HAP-1 (cell line): ENCODE data around the gene S100A9.
"Not testable (repeated sequence)": the region's sequence is repeated elsewhere in the genome, so short reads cannot be mapped to it uniquely, and the experiment has no call there.

ENCODE experiments used
- DNase-seq, 2 experiments: peaks; one replicate each; pipeline ENCODE4 v3.0.0-alpha.2; 2016 to 2020; ENCODE audit warnings: low spot score in 2 of 2
- H3K27me3 ChIP-seq: fragments of 250-450 bp; sonication (Bioruptor Pico); 2 replicates; pipeline ENCODE4 v1.5.1; 2020; ENCODE audit warnings: low read depth, mild to moderate bottlenecking, moderate library complexity
- H3K36me3 ChIP-seq: fragments of 250-450 bp; sonication (Bioruptor Pico); replicated peaks from 2 replicates; pipeline ENCODE4 v1.5.1; 2020; ENCODE audit warnings: mild to moderate bottlenecking
- H3K4me1 ChIP-seq: fragments of 250-450 bp; sonication (Bioruptor Pico); 2 replicates; pipeline ENCODE4 v1.5.1; 2020; ENCODE audit warnings: mild to moderate bottlenecking
- H3K4me3 ChIP-seq: fragments of 250-450 bp; sonication (Bioruptor Pico); 2 replicates; pipeline ENCODE4 v1.5.1; 2020; ENCODE audit warnings: mild to moderate bottlenecking, moderate library complexity
- H3K9me3 ChIP-seq: fragments of 250-450 bp; sonication (Bioruptor Pico); 2 replicates; pipeline ENCODE4 v1.5.1; 2020; ENCODE audit warnings: mild to moderate bottlenecking, moderate library complexity
- in situ Hi-C: fragments of 300-500 bp; cut with MboI; formaldehyde crosslinking; loops from 3 replicates; pipeline ENCODE4 v1.14.3; 2020; ENCODE audit warnings: low sequenced_read_pairs, inconsistent platforms, mixed read lengths

Gene S100A9

GRCh38 chr1:153337980-153338853 is 19.4 kb upstream of the S100A9 start:
- H3K4me3 ChIP-seq: no peak overlapping the region
- no peaks in the 10 kb centered on the region for H3K9me3 ChIP-seq
- no peak for DNase-seq
- H3K4me1 ChIP-seq: no peaks in the 10 kb centered on the region
- no peaks in the 10 kb centered on the region for H3K36me3 ChIP-seq
- peaks cover 14% of the 10 kb centered on the region for H3K27me3 ChIP-seq
- in situ Hi-C loops: no loop called here

GRCh38 chr1:153339802-153340201 is 17.9 kb upstream of the S100A9 start:
- in situ Hi-C loops: no loop called here
- Histone ChIP-seq H3K36me3 (no peaks in the 10 kb centered on the region), H3K4me1 (no peaks in the 10 kb centered on the region), H3K9me3 (no peaks in the 10 kb centered on the region), H3K4me3 (no peak overlapping the region), H3K27me3 (peaks cover 14% of the 10 kb centered on the region)
- no peak for DNase-seq

- no peaks in the 10 kb centered on the region for H3K36me3 ChIP-seq
- peaks cover 14% of the 10 kb centered on the region for H3K27me3 ChIP-seq
- H3K4me1 ChIP-seq: no peaks in the 10 kb centered on the region
- in situ Hi-C loops: no loop called here
- DNase-seq: no peak
- H3K9me3 ChIP-seq: no peaks in the 10 kb centered on the region
- no peak overlapping the region for H3K4me3 ChIP-seq
Observed at GRCh38 chr1:153340356-153340755, 17.3 kb upstream of the S100A9 start.

DNA sequence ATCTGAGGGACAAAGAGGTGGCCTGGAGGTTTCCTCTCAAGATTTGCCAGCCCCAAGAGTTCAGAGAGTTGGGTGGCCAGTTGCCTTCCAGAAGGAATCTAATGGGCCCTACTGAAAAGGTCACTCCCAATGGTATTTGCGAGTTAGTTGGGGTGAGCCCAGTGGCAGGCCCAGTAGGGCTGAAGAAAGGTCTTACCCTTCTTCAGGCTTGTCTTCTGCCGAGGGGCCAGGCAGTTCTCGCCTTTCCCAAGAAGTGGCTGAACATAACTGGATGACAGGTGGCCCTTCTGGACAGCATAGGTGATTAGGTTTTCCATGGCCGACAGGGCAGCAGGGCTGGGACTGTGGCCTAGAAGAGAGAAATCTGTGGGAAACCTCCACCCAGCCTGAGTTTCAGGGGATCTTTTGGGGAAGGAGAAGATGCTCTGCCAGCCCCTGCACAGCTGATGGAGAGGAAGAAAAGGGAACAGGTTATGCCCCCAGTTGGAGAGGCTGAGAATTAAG is 16.2 kb upstream of the S100A9 start:
- in situ Hi-C loops: no loop called here

GRCh38 chr1:153342178-153342577 is 15.5 kb upstream of the S100A9 start:
- in situ Hi-C loops: no loop called here
- DNase-seq: no peak
- H3K27me3 ChIP-seq: peaks cover 18% of the 10 kb centered on the region
- H3K36me3 ChIP-seq: no peaks in the 10 kb centered on the region
- H3K4me3 ChIP-seq: no peak overlapping the region
- H3K9me3 ChIP-seq: no peaks in the 10 kb centered on the region
- H3K4me1 ChIP-seq: no peaks in the 10 kb centered on the region

More for the DNA sequence above, 16.2 kb upstream of the S100A9 start:
- Histone ChIP-seq H3K4me1 (no peaks in the 10 kb centered on the region), H3K4me3 (no peak overlapping the region), H3K27me3 (peaks cover 18% of the 10 kb centered on the region), H3K36me3 (no peaks in the 10 kb centered on the region), H3K9me3 (no peaks in the 10 kb centered on the region)
- DNase-seq: no peak

GRCh38 chr1:153343040-153343681 is 14.5 kb upstream of the S100A9 start:
- Histone ChIP-seq H3K4me3 (no peak overlapping the region), H3K27me3 (peaks cover 18% of the 10 kb centered on the region), H3K4me1 (no peaks in the 10 kb centered on the region), H3K36me3 (no peaks in the 10 kb centered on the region), H3K9me3 (no peaks in the 10 kb centered on the region)
- DNase-seq: no peak
- in situ Hi-C loops: no loop called here

GRCh38 chr1:153343811-153344717 is 13.6 kb upstream of the S100A9 start:
- Histone ChIP-seq H3K36me3 (no peaks in the 10 kb centered on the region), H3K4me3 (no peak overlapping the region), H3K27me3 (peaks cover 18% of the 10 kb centered on the region), H3K9me3 (no peaks in the 10 kb centered on the region), H3K4me1 (no peaks in the 10 kb centered on the region)
- in situ Hi-C loops: no loop called here
- no peak for DNase-seq

DNA sequence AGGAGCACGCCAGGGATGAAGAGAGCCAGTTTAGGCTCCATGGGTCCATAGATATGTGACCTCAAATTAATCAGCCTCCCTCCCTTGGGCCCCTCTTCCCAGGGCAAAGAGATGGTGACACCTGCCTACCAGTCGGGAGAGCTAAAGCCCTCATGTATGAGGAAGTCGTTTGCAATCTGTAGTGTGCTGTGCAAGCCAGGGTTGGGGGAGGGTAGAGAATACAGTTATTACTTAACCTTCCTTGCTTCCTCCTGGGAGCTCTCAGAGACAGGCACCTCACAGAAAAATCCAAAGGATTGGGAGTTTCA is 13.0 kb upstream of the S100A9 start:
- in situ Hi-C loops: no loop called here
- no peaks in the 10 kb centered on the region for H3K9me3 ChIP-seq
- H3K36me3 ChIP-seq: no peaks in the 10 kb centered on the region
- peaks cover 13% of the 10 kb centered on the region for H3K27me3 ChIP-seq
- H3K4me1 ChIP-seq: no peaks in the 10 kb centered on the region
- no peak for DNase-seq
- no peak overlapping the region for H3K4me3 ChIP-seq

GRCh38 chr1:153345187-153346076 is 12.2 kb upstream of the S100A9 start:
- in situ Hi-C loops: no loop called here
- no peak for DNase-seq
- Histone ChIP-seq H3K9me3 (no peaks in the 10 kb centered on the region), H3K4me1 (no peaks in the 10 kb centered on the region), H3K36me3 (no peaks in the 10 kb centered on the region), H3K4me3 (no peak overlapping the region), H3K27me3 (peaks cover 12% of the 10 kb centered on the region)

GRCh38 chr1:153346077-153346723 is 11.5 kb upstream of the S100A9 start:
- H3K4me1 ChIP-seq: no peaks in the 10 kb centered on the region
- no peak overlapping the region for H3K4me3 ChIP-seq
- peaks cover 14% of the 10 kb centered on the region for H3K27me3 ChIP-seq
- H3K36me3 ChIP-seq: no peaks in the 10 kb centered on the region
- in situ Hi-C loops: no loop called here
- H3K9me3 ChIP-seq: no peaks in the 10 kb centered on the region
- no peak for DNase-seq

GRCh38 chr1:153347049-153347448 is 10.6 kb upstream of the S100A9 start:
- H3K9me3 ChIP-seq, H3K4me3 ChIP-seq, DNase-seq, H3K36me3 ChIP-seq, H3K4me1 ChIP-seq, in situ Hi-C loops: not testable (repeated sequence)
- peaks cover 15% of the 10 kb centered on the region for H3K27me3 ChIP-seq

DNA sequence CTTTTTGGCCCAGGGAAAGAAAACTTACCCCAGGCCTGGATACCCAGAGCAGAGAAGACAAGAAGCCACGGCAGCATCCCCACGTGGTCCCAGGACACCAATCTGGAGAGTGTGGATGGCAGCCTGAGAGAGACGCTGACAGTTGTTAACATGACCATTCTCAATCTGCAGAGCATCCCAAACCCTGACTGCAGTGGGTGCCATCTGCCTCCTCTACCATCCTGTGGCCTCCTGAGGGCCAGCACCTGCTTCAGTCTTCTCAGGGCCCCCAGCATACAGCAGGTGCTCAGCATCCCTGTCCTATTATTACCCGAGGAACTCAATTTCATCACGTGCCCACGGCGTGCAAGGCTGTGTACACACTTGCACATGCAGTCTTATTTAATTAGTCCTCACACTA is 9.8 kb upstream of the S100A9 start:
- no peaks in the 10 kb centered on the region for H3K9me3 ChIP-seq
- no peak for DNase-seq
- in situ Hi-C loops: no loop called here
- peaks cover 15% of the 10 kb centered on the region for H3K27me3 ChIP-seq
- H3K4me1 ChIP-seq: no peaks in the 10 kb centered on the region
- no peaks in the 10 kb centered on the region for H3K36me3 ChIP-seq
- H3K4me3 ChIP-seq: no peak overlapping the region
